ENCODE measurements around the gene ARHGEF16.

Gene ARHGEF16

DNA sequence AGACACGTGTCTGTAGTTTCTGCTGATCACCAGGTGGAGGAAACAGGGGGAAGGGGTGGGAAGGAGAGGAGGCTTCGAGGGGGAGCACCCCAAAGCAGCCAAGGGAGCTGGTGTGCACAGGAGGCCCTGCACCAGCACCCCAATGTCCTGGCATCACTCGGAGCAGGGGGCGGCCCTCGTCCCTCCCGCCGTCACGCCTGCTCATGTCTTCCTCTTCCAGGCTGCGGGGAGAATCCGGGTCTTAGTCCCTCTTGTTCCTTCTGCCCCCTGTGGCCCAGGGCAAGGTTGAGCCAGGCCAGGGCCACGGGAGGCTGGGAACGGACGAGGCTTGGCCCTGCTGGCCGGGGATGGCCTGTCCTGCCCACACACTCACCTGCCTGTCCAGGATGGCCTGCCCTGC lies 21.4 kb upstream of the ARHGEF16 start:
- no peak for DNase-seq (ENCODE audit: low read depth)
- TF ChIP-seq, protein P1, sequence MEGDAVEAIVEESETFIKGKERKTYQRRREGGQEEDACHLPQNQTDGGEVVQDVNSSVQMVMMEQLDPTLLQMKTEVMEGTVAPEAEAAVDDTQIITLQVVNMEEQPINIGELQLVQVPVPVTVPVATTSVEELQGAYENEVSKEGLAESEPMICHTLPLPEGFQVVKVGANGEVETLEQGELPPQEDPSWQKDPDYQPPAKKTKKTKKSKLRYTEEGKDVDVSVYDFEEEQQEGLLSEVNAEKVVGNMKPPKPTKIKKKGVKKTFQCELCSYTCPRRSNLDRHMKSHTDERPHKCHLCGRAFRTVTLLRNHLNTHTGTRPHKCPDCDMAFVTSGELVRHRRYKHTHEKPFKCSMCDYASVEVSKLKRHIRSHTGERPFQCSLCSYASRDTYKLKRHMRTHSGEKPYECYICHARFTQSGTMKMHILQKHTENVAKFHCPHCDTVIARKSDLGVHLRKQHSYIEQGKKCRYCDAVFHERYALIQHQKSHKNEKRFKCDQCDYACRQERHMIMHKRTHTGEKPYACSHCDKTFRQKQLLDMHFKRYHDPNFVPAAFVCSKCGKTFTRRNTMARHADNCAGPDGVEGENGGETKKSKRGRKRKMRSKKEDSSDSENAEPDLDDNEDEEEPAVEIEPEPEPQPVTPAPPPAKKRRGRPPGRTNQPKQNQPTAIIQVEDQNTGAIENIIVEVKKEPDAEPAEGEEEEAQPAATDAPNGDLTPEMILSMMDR (IDR thresholded peaks at IDR 0.05; ENCODE audit: low read depth, low read length, missing control alignments): no peak

DNA sequence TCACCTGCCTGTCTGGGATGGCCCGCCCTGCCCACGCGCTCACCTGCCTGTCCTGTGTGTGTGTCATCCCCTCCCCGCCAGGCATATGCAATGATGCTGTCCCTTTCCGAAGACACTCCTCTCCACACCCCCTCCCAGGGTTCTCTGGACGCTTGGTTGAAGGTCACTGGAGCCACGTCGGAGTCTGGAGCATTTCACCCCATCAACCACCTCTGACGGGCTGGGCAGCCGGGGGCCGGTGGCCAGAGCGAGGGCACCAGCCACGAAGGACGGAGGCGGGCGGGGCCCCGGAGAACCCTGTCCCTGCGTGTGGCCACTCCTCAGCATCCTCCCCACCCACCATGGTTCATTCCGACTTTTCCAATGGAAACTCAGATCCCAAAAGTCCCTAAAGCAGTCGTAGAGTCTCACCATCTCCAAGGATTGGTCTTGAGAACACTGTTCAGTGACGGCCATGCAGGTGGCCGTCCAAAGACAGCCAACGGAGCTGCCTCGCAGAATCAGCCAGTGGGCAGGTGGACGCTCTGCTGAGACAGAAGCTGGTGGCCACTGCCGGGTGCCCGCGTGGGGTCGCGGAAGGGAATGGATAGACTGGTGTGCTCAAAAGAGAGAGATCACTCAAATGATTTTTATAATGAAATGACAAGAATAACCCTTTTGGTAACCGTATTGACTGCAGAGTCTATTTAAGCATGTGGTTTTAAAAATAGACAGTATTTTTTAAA lies 20.7 kb upstream of the ARHGEF16 start:
- no peak for DNase-seq (ENCODE audit: low read depth)
- TF ChIP-seq, protein P1 (IDR thresholded peaks at IDR 0.05; ENCODE audit: low read depth, low read length, missing control alignments): no peak

More for the DNA sequence above, 21.4 kb upstream of the ARHGEF16 start:
- no peak overlapping the region for H3K4me3 ChIP-seq (ENCODE audit: low read depth, low read length)

DNA sequence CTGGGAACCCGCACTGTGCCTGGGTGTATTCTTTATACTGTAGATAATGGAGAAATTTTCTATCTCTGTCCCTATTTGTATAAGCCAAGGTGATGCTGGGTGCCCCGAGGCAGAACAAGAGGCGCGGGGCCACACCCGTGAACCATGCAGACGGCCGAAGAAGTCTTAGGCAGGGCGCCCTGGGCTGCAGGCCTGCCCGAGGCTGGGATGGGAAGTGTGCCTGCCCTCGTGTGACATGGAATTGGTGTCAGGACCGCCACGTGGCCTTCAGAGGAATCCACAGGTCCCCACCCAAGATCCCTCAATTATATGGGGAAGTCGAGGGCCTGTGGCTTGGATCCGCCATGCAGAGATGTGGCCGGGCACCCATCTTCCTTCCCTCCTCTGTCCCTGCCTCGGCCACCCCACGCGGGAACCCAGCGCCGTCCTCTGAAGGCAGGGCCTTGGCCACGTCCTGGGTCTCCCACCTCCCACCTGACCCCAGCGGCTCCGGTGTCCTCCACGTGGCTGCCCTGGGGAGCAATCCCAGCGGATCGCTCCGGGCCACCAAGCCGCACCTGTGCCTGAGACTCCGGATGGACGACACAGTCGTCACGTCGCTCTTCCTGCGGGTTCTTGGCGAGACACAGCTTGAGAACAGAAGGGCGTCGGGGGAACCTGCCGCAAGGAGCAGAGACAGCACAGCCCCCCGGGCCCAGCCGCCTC lies 19.9 kb upstream of the ARHGEF16 start:
- TF ChIP-seq, protein P1 (IDR thresholded peaks at IDR 0.05; ENCODE audit: low read depth, low read length, missing control alignments): no peak
- no peak overlapping the region for H3K4me3 ChIP-seq (ENCODE audit: low read depth, low read length)
- DNase-seq (ENCODE audit: low read depth): no peak

More for the DNA sequence above, 20.7 kb upstream of the ARHGEF16 start:
- H3K4me3 ChIP-seq (ENCODE audit: low read depth, low read length): no peak overlapping the region

DNA sequence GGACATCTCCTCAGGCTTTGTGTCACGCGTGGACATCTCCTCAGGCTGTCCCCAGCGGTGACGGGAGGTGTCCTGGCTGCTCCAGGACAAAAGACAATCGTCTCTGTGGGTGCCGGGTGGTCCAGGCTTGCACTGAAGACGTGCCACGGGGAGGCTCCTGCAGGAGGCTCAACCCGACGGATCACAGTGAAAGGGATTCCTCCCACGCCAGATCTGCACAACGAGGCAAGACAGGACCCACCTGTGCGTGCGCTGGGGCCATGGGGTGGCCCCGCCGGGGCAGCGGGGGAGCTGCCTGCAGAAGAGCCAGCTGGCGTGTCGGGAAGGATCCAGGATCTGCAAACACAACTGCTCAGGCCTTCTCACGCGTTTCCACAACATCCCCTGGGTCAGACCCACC lies 18.8 kb upstream of the ARHGEF16 start:
- H3K4me3 ChIP-seq (ENCODE audit: low read depth, low read length): no peak overlapping the region
- TF ChIP-seq, protein P1 (IDR thresholded peaks at IDR 0.05; ENCODE audit: low read depth, low read length, missing control alignments): no peak
- no peak for DNase-seq (ENCODE audit: low read depth)

DNA sequence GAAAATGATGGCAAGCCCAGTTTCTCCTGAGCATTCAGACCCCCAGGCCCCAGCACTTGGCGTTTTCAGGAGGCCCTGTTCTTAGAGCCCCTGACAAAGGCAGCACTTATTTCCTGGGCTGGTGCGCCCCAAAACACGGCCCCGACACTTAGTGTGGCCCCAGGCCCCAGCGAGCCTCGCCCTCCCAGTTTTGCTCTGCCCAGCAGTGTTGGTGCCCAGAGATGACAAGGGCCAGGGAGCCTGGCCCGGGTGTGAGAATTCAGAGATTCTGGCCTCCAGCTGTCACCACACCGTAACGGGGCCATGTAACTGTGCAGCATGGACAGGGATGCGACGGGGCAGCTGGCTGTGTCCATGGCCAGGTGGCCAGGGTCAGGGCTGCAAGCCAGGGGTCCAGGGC lies 18.0 kb upstream of the ARHGEF16 start:
- H3K4me3 ChIP-seq (ENCODE audit: low read depth, low read length): no peak overlapping the region
- TF ChIP-seq, protein P1 (IDR thresholded peaks at IDR 0.05; ENCODE audit: low read depth, low read length, missing control alignments): no peak
- DNase-seq (ENCODE audit: low read depth): no peak

DNA sequence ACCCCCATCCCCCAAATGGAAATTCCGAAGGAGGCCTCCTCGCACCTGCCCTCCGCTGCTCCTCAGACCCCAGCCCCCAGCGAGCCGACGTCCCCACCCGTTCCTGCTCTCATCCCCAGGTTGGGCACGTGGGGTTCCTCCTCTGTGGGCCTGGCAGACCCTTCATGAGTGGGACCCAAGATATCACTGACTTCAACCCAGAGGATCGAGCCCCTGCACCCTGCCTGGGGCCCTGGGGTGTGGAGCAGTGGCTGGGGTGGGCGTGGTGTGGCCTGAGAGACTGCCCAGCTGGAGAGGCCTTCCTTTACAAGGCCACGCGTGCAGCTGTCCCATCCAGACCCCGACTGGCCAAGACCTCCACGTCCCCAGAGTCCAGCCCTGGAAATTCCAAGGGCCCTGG lies 17.6 kb upstream of the ARHGEF16 start:
- no peak for DNase-seq (ENCODE audit: low read depth)
- TF ChIP-seq, protein P1 (IDR thresholded peaks at IDR 0.05; ENCODE audit: low read depth, low read length, missing control alignments): no peak
- H3K4me3 ChIP-seq (ENCODE audit: low read depth, low read length): no peak overlapping the region
